Measurements from ENCODE around the gene PRMT3. TPM values are rescaled to one million over a fixed set of nuclear protein-coding genes. Genes with fewer than 3 reads are reported as not detected.
"Not testable (repeated sequence)": the region's sequence is repeated elsewhere in the genome, so short reads cannot be mapped to it uniquely, and the experiment has no call there.

PRMT3 gene
- total RNA-seq, 2 donors from 2014 or later: 7.9 to 11.9 TPM

GRCh38 chr11:20372081-20372626, 15.4 kb upstream of the PRMT3 start:
- Histone ChIP-seq H3K36me3 (peaks cover 10% of the 10 kb centered on the region), H3K4me1 (no peaks in the 10 kb centered on the region), H3K27ac (no peak overlapping the region), H3K9me3 (no peaks in the 10 kb centered on the region), H3K4me3 (no peak overlapping the region), H3K27me3 (no peaks in the 10 kb centered on the region)
- no peak for DNase-seq (ENCODE audit: low spot score)
- TF ChIP-seq CTCF (IDR thresholded peaks at IDR 0.05): no peak

- Histone ChIP-seq H3K9me3 (no peaks in the 10 kb centered on the region), H3K4me1 (no peaks in the 10 kb centered on the region), H3K4me3 (no peak overlapping the region), H3K27me3 (no peaks in the 10 kb centered on the region), H3K36me3 (peaks cover 16% of the 10 kb centered on the region), H3K27ac (no peak overlapping the region)
- DNase-seq (ENCODE audit: low spot score): no peak
- no peak for TF ChIP-seq CTCF (IDR thresholded peaks at IDR 0.05)
Measured at GRCh38 chr11:20373147-20373546, 14.4 kb upstream of the PRMT3 start.

GRCh38 chr11:20373568-20374209, 13.8 kb upstream of the PRMT3 start:
- TF ChIP-seq CTCF (IDR thresholded peaks at IDR 0.05): no peak
- no peaks in the 10 kb centered on the region for H3K9me3 ChIP-seq
- peaks cover 21% of the 10 kb centered on the region for H3K36me3 ChIP-seq
- no peaks in the 10 kb centered on the region for H3K4me1 ChIP-seq
- DNase-seq (ENCODE audit: low spot score): no peak
- H3K27me3 ChIP-seq: no peaks in the 10 kb centered on the region
- no peak overlapping the region for H3K4me3 ChIP-seq
- H3K27ac ChIP-seq: no peak overlapping the region

- H3K27me3 ChIP-seq: no peaks in the 10 kb centered on the region
- no peaks in the 10 kb centered on the region for H3K9me3 ChIP-seq
- H3K4me1 ChIP-seq: no peaks in the 10 kb centered on the region
- no peak for DNase-seq (ENCODE audit: low spot score)
- TF ChIP-seq CTCF (IDR thresholded peaks at IDR 0.05): no peak
- peaks cover 33% of the 10 kb centered on the region for H3K36me3 ChIP-seq
- H3K4me3 ChIP-seq: no peak overlapping the region
- no peak overlapping the region for H3K27ac ChIP-seq
Measured at GRCh38 chr11:20374741-20375300, 12.7 kb upstream of the PRMT3 start.

GRCh38 chr11:20376162-20376730, 11.3 kb upstream of the PRMT3 start:
- no peaks in the 10 kb centered on the region for H3K4me1 ChIP-seq
- no peaks in the 10 kb centered on the region for H3K27me3 ChIP-seq
- no peaks in the 10 kb centered on the region for H3K9me3 ChIP-seq
- H3K4me3 ChIP-seq: no peak overlapping the region
- H3K36me3 ChIP-seq: peaks cover 33% of the 10 kb centered on the region
- no peak for DNase-seq (ENCODE audit: low spot score)
- no peak for TF ChIP-seq CTCF (IDR thresholded peaks at IDR 0.05)
- no peak overlapping the region for H3K27ac ChIP-seq

GRCh38 chr11:20385996-20386395, 1.5 kb upstream of the PRMT3 start:
- not testable (repeated sequence) for H3K4me3 ChIP-seq; H3K9me3 ChIP-seq; H3K27me3 ChIP-seq; DNase-seq (ENCODE audit: low spot score); H3K27ac ChIP-seq; H3K4me1 ChIP-seq
- H3K36me3 ChIP-seq: peaks cover 15% of the 10 kb centered on the region
